GM10266 (cell line): ENCODE results near the gene NSG2.

Experiments
- DNase-seq: peaks from one replicate; pipeline ENCODE4 v3.0.0; 2012; ENCODE audit errors: extremely low spot score
- TF ChIP-seq, protein P1 (sequence below): IDR thresholded peaks from 2 replicates; pipeline ENCODE4 v1.5.1; 2012; ENCODE audit warnings: mild to moderate bottlenecking, low read depth; ENCODE audit not compliant: control insufficient read depth, insufficient read depth; ENCODE audit errors: missing control alignments

NSG2 gene

DNA sequence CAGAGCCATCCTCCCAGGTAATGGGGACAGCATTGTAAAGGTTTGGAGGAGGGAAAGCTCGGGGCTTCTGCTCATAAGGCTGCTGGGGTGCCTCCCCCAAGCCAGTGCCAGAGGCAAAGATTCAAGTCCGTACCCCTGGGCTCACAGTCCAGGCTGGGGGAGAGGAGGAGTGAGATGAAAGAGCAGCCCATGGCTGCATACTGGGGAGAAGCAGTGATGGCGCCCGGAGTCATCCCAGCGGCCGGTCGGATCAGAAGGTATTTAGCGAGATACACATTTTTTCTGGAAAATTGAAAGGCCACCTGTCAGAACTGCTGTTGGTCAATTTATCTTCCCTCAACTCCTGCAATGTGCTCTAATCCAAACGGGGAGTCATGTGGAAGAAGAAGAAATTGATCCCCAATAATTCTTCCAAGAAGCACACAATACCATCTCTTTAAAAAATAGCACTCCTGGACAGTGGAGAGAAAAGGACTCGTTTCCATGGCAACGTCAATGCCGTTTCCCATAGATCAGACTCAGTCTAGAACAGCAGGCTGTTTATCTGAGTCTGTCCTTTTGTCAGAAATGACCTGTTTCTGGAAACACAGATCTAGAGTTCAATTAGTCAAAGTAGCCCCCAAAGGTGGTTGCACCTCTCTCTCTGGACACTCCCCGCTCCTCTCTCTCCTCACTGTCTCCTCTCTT, 65.9 kb downstream of the NSG2 start:
- DNase-seq = no peak
- TF ChIP-seq, protein P1, sequence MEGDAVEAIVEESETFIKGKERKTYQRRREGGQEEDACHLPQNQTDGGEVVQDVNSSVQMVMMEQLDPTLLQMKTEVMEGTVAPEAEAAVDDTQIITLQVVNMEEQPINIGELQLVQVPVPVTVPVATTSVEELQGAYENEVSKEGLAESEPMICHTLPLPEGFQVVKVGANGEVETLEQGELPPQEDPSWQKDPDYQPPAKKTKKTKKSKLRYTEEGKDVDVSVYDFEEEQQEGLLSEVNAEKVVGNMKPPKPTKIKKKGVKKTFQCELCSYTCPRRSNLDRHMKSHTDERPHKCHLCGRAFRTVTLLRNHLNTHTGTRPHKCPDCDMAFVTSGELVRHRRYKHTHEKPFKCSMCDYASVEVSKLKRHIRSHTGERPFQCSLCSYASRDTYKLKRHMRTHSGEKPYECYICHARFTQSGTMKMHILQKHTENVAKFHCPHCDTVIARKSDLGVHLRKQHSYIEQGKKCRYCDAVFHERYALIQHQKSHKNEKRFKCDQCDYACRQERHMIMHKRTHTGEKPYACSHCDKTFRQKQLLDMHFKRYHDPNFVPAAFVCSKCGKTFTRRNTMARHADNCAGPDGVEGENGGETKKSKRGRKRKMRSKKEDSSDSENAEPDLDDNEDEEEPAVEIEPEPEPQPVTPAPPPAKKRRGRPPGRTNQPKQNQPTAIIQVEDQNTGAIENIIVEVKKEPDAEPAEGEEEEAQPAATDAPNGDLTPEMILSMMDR = no peak

DNA sequence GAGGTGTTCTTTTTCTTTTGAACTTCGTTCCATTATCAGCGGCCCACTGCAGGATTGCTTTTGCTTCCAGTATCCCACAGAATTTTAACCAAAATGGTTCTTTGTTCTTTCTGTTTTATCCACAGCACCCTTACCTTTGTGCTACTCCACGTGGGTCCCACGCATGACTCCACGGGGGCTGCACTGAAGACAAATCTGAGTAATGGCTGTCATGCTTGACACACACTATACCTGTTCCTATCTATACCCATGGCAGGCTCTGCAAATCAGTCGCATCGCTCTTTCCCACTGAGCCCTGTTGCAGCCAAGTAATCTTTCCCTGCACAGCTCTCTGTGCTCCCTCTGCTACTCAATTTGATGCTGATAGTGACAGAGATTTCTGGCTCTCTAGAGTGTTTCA, 69.7 kb downstream of the NSG2 start:
- DNase-seq = no peak
- TF ChIP-seq, protein P1 = no peak

DNA sequence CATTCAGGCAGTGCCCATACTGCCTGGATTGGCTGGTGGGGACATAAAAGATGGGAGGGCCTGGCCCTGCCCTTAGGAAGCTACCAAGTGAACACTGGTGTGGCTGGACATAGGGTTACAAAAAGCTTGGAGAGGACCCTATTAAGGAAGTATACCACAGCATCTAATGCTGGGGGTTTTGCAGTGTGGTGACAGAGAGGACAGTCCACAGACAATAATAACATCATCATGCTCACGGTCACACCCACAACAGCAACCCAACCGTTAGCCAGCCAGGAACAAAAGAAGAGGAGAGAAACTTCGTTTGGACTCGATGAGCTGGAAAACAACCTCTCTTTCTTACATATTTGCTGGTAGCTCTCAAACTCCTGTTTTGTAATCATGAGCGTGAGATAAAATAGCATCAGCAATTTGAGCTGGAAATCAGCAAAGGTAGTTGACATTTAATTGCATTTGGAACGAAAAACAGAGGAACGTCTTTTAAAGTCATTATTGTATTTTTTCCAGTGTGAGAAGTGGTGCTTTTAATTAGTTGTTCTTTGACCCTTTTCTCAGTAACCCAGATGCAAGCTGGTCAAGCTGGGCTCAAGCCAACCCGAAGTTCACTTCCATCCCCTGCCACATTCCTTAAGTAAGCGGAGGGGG, 73.4 kb downstream of the NSG2 start:
- no peak for DNase-seq
- TF ChIP-seq, protein P1 = no peak

DNA sequence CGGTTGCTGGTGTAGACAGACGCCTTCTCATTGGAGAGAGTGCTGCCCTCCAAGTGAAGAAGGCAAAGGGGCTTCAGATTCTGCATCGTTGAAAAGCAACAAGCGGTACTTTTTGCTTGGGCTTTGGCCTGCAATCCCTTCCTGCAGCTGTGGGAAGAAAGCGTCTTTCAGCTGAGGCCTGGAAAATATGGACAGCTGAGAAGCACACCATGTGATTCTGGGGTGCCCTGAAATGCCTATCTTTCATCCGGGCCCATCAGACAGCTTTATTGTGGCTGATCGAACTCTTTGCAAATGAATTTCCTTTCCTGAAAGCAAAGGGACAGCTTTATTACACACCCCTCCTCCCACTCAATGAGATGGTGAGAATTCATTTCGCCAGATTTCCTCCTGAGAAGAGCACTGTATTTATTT, 74.0 kb downstream of the NSG2 start:
- DNase-seq = no peak
- TF ChIP-seq, protein P1 = no peak

DNA sequence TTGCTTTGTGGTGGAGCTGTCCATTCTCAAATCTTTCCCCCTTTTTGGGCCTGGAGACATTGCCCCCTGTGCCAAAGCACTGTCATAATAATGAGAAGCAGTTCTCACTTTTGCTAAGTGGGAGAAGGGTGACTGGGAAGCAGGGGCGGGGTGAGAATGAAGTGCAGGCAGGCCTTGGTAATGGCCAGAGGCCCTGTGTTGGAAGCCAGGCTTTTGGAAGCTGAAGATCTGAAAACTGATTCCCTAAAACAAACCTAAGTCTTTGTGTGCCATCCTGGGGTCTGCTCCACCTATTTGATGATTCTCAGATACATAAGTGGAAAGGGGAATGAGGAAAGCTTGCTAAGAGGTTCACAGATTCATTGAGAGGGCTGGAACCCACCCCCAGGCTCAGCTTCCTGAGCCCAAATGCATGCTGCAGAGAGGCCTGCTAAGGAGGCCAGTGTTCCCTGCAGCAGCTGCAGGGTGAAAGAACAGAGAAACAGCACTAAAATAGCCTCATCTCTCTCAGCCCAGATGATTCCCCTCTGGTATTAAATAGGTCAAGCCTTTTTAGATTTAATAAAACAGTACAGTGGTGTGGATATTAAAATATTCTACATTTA, 75.0 kb downstream of the NSG2 start:
- no peak for DNase-seq
- TF ChIP-seq, protein P1 = no peak

DNA sequence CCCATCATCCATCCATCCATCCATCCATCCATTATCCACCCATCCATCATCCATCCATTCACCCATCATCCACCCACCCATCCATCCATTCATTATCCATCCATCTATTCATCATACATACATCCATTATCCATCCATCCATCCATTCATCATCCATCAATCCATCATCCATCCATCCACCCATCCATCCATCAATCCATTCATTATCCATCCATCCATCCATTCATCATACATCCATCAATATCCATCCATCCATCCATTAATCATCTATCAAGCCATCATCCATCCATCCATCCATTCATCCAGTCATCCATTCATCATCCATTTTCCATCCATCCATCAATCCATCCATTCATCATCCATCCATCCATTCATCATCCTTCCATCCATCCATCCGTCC, 89.0 kb downstream of the NSG2 start:
- DNase-seq = no peak
- TF ChIP-seq, protein P1 = no peak

DNA sequence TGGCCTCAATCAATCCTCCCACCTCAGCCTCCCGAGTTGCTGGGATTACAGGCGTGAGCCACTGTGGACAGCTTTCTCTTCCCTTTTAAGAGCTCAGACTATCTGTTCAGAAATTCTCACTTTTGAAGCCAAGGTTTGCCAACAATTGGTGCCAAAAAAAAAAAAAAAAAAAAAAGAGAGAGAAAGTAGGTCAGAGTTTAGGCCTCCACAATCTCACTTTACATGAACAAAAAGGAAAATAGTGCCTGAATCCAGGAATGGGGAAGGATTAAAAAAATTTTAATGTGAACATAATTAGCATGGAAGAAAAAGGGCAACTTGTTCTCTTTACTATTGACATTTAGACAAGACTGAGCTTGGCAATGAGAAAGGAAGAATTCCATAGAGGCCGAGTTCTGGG, 94.1 kb downstream of the NSG2 start:
- TF ChIP-seq, protein P1 = no peak
- no peak for DNase-seq
